CD4-positive, alpha-beta T cell (primary cell): ENCODE measurements around the gene FEZ2. TPM values are rescaled to one million over a fixed set of nuclear protein-coding genes. Genes with fewer than 3 reads are reported as not detected.

ENCODE experiments used
- ATAC-seq: fragments of 200-7000 bp; cut with Tn5 transposase; one replicate; pipeline ENCODE4 v1.10.0; 2022; ENCODE audit warnings: mild to moderate bottlenecking; ENCODE audit not compliant: poor library complexity
- CTCF ChIA-PET: fragments of 350-600 bp; sonication (Branson Sonifier 250); formaldehyde crosslinking; loops from one replicate; lab custom pipeline; 2021; ENCODE audit warnings: antibody characterized with exemption, inconsistent platforms; lab: Charles Lee
- POLR2A ChIA-PET: fragments of 350-600 bp; sonication (Branson Sonifier 250); formaldehyde crosslinking; loops from one replicate; lab custom pipeline; 2021; ENCODE audit warnings: antibody characterized with exemption, inconsistent platforms; lab: Charles Lee
- DNase-seq, 14 experiments: peaks; one replicate each; pipeline ENCODE4 v3.0.0-alpha.2; 2013 to 2020; ENCODE audit warnings: mixed read lengths in 2 of 14
- H3K27ac ChIP-seq, 2 donors: one replicate each; pipeline versions ENCODE4 v1.5.1 to v1.7.0; 2013; ENCODE audit warnings: low read length in 2 of 2, low read depth in 1 of 2, mild to moderate bottlenecking in 1 of 2
- H3K27me3 ChIP-seq, 2 experiments: 1 replicate in 1 of 2; 2 replicates in 1 of 2; pipeline versions ENCODE4 v1.6.1 to v1.7.0; 2013; ENCODE audit warnings: low read length in 2 of 2, control low read depth in 1 of 2, mild to moderate bottlenecking in 1 of 2, moderate library complexity in 1 of 2; ENCODE audit not compliant: insufficient read depth in 2 of 2, control insufficient read depth in 1 of 2
- H3K36me3 ChIP-seq: one replicate; pipeline ENCODE4 v1.6.1; 2013; ENCODE audit warnings: low read length, control low read depth; ENCODE audit not compliant: insufficient read depth
- H3K4me1 ChIP-seq: one replicate; pipeline ENCODE4 v1.6.1; 2013; ENCODE audit warnings: low read length, control low read depth; ENCODE audit not compliant: insufficient read depth
- H3K4me3 ChIP-seq: one replicate; pipeline ENCODE4 v1.5.1; 2013; ENCODE audit warnings: mild to moderate bottlenecking, low read length, moderate library complexity
- H3K9me3 ChIP-seq, 2 experiments: 1 replicate in 1 of 2; 2 replicates in 1 of 2; pipeline versions ENCODE4 v1.6.1 to v1.7.0; 2013; ENCODE audit warnings: low read length in 2 of 2, mild to moderate bottlenecking in 2 of 2, control low read depth in 1 of 2, moderate library complexity in 1 of 2; ENCODE audit not compliant: control insufficient read depth in 1 of 2, insufficient read depth in 1 of 2
- H3K27ac Mint-ChIP-seq: one replicate; pipeline ENCODE4 v1.8.0; 2020; ENCODE audit warnings: mixed read lengths
- H3K27me3 Mint-ChIP-seq: one replicate; pipeline ENCODE4 v1.8.0; 2021; ENCODE audit warnings: mixed read lengths
- H3K36me3 Mint-ChIP-seq: one replicate; pipeline ENCODE4 v1.8.0; 2021; ENCODE audit warnings: low read depth, mixed read lengths
- H3K4me1 Mint-ChIP-seq: one replicate; pipeline ENCODE4 v1.8.0; 2021; ENCODE audit warnings: low read depth, mixed read lengths
- H3K4me3 Mint-ChIP-seq: one replicate; pipeline ENCODE4 v1.8.0; 2020; ENCODE audit warnings: mild to moderate bottlenecking, mixed read lengths
- H3K9me3 Mint-ChIP-seq: one replicate; pipeline ENCODE4 v1.8.0; 2020; ENCODE audit warnings: mixed read lengths
- intact Hi-C, 2 experiments: fragments of 100-400 bp; cut with DNase I in 1 of 2; cut with micrococcal nuclease in 1 of 2; formaldehyde crosslinking; loops; one replicate each; pipeline versions ENCODE4 v1.15.1 to v1.9.0; 2023 to 2025; cut with DNase I, micrococcal nuclease
- total RNA-seq, 174 experiments: library from RNA in 2 of 174; stranded (reverse) in 2 of 174; gene quantifications; one replicate each; pipeline ENCODE4 v1.2.3 and lab custom pipeline; 2021 to 2026
- TF ChIP-seq, protein P1 (sequence below): fragments of 200-600 bp; IDR thresholded peaks from one replicate; pipeline ENCODE4 v1.8.0; 2022; ENCODE audit warnings: antibody characterized with exemption, mild to moderate bottlenecking

Gene FEZ2
- total RNA-seq, 2 experiments from 2014 or later: 4.8 to 5.6 TPM

DNA sequence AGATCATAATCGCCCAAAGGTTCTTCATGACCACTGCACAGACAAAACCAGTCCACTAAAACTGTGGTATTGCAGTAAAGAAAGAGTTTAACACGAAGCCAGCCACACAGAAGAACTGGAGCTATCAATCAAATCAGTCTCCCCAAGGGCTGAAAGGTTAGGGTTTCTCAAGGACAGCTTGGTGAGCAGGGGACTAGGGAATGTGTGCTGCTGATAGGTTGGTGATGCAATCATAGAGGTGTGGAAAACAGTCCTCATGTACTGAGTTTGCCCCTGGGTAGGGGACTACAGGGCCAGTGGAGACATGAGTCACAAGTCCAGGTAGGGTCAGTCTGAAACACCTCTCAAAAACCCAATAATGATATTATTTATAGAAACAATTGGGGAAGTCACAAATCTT lies 27.3 kb upstream of the FEZ2 start:
- H3K9me3 ChIP-seq: peaks cover 3 to 7% of the 10 kb centered on the region in 2 experiments
- Mint-ChIP-seq H3K4me3 (no peak overlapping the region), H3K36me3 (no peaks in the 10 kb centered on the region), H3K27me3 (peaks cover 22% of the 10 kb centered on the region), H3K27ac (no peak overlapping the region), H3K9me3 (no peaks in the 10 kb centered on the region), H3K4me1 (no peaks in the 10 kb centered on the region)
- ATAC-seq (no peak), DNase-seq (no peak)
- POLR2A ChIA-PET: no interaction called here
- CTCF ChIA-PET: no interaction called here
- no peaks in the 10 kb centered on the region for H3K4me1 ChIP-seq
- intact Hi-C loops: no loop called here
- TF ChIP-seq, protein P1, sequence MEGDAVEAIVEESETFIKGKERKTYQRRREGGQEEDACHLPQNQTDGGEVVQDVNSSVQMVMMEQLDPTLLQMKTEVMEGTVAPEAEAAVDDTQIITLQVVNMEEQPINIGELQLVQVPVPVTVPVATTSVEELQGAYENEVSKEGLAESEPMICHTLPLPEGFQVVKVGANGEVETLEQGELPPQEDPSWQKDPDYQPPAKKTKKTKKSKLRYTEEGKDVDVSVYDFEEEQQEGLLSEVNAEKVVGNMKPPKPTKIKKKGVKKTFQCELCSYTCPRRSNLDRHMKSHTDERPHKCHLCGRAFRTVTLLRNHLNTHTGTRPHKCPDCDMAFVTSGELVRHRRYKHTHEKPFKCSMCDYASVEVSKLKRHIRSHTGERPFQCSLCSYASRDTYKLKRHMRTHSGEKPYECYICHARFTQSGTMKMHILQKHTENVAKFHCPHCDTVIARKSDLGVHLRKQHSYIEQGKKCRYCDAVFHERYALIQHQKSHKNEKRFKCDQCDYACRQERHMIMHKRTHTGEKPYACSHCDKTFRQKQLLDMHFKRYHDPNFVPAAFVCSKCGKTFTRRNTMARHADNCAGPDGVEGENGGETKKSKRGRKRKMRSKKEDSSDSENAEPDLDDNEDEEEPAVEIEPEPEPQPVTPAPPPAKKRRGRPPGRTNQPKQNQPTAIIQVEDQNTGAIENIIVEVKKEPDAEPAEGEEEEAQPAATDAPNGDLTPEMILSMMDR: no peak
- no peak overlapping the region for H3K4me3 ChIP-seq
- no peaks in the 10 kb centered on the region for H3K36me3 ChIP-seq
- H3K27me3 ChIP-seq: peaks cover 0 to 4% of the 10 kb centered on the region in 2 experiments
- no peak overlapping the region for H3K27ac ChIP-seq

DNA sequence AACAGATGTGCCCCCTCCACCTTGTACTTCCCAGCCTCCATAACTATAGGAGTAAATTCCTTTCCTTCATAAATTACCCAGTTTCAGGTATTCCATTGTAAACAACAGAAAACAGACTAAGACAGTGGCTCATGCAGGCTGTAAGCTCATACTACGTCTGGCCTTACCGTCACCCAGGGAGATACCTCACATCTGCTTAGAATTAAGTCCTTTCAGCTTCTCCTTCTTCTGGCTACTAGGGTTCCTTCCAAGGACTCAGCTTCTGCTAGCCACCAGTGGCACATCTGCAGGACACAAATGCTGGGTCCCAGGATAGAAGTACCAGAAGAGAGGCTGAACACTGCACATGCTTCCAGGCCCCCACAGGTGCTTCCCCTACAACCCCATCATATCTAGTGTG lies 22.4 kb upstream of the FEZ2 start:
- Mint-ChIP-seq H3K36me3 (no peaks in the 10 kb centered on the region), H3K9me3 (no peaks in the 10 kb centered on the region), H3K4me1 (no peaks in the 10 kb centered on the region), H3K4me3 (no peak overlapping the region), H3K27me3 (peaks cover 25% of the 10 kb centered on the region), H3K27ac (no peak overlapping the region)
- intact Hi-C loops: no loop called here
- Histone ChIP-seq H3K27ac (no peak overlapping the region), H3K9me3 (peaks cover 0 to 6% of the 10 kb centered on the region in 2 experiments), H3K36me3 (no peaks in the 10 kb centered on the region), H3K4me1 (no peaks in the 10 kb centered on the region), H3K27me3 (peaks cover 4% of the 10 kb centered on the region in 2 experiments), H3K4me3 (no peak overlapping the region)
- CTCF ChIA-PET: interaction anchor here (1.0 kb wide), 1 partner anchor 10 kb away, joined by 4 read pairs; no protein-coding TSS in a partner anchor
- ATAC-seq (no peak), DNase-seq (no peak)
- POLR2A ChIA-PET: no interaction called here
- TF ChIP-seq, protein P1: no peak

DNA sequence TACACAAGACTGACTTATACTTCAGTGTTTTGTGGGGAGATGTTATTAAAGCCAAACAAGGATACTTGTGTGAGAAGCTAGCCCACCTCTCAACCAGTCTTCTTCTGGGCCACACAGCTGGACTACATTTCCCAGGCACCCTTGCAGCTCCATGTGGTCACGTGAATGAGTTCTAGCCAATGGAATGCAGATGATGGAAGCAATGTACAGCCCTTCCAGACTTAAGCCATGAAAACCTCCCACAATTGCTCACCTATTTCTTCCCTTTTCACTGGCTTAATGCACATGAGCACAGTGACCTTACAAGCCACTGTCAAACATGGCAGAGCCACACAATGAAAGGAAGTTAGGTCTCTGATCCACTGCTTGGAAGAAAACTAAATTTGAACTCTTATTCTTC lies 20.4 kb upstream of the FEZ2 start:
- no peaks in the 10 kb centered on the region for H3K4me1 Mint-ChIP-seq
- peak in 3 of 14 experiments; percentile 23 to 43 (median 31) for DNase-seq
- H3K27ac ChIP-seq: no peak overlapping the region

More for the DNA sequence above, 20.4 kb upstream of the FEZ2 start:
- H3K27ac Mint-ChIP-seq: no peak overlapping the region
- ATAC-seq: no peak
- ChIA-PET POLR2A (no interaction called here), CTCF (no interaction called here)
- Histone ChIP-seq H3K4me1 (no peaks in the 10 kb centered on the region), H3K27me3 (peaks cover 4 to 6% of the 10 kb centered on the region in 2 experiments), H3K36me3 (no peaks in the 10 kb centered on the region), H3K9me3 (no peaks in the 10 kb centered on the region), H3K4me3 (no peak overlapping the region)
- H3K4me3 Mint-ChIP-seq: no peak overlapping the region
- peaks cover 25% of the 10 kb centered on the region for H3K27me3 Mint-ChIP-seq
- TF ChIP-seq, protein P1: no peak
- intact Hi-C loops: no loop called here
- no peaks in the 10 kb centered on the region for H3K9me3 Mint-ChIP-seq
- H3K36me3 Mint-ChIP-seq: no peaks in the 10 kb centered on the region
